ENCODE results near the gene NPL. TPM values are rescaled to one million over a fixed set of nuclear protein-coding genes. Genes with fewer than 3 reads are reported as not detected.

The NPL gene
- total RNA-seq, 1 experiment from 2014 or later = 2.4 TPM

DNA sequence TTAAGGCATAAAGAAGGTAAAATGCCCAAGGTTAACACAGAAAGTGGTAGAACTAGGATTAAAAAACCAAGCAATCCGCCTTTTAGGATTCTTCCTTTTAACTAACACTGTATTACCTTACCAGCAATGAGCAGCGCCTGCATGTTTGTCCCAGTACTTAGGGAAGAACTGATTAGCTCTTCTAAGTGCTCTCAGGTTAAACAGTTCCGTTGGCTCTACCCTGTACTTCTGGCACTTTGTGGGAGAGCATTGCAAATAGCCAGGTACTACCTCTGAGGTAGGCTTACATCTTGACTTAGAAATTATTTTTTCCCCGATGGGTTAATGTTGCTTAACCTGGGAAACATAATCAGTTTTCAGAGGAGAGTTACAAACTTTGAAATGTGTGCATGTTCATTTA lies 71.1 kb downstream of the NPL start:
- Histone ChIP-seq H4K20me1 (ENCODE audit: control insufficient read depth, insufficient read depth, insufficient read length) (no peaks in the 10 kb centered on the region), H3K79me1 (ENCODE audit: insufficient read depth, low read depth, low read length, poor library complexity, severe bottlenecking) (peaks cover 6% of the 10 kb centered on the region), H2BK12ac (ENCODE audit: insufficient read length, low read depth, low read length) (no peak overlapping the region), H2BK20ac (ENCODE audit: low read depth, low read length, poor library complexity, severe bottlenecking) (no peak overlapping the region), H3T11ph (ENCODE audit: low read length) (no peak overlapping the region), H2AK5ac (ENCODE audit: insufficient read length, low read length) (no peak overlapping the region), H3K27me3 (ENCODE audit: insufficient read depth, low read length) (no peaks in the 10 kb centered on the region), H3K27ac (ENCODE audit: insufficient read length, low read depth, low read length) (no peak overlapping the region), H4K91ac (ENCODE audit: insufficient read length, low read depth, low read length) (no peak overlapping the region), H4K5ac (ENCODE audit: insufficient read length, low read depth, low read length) (no peak overlapping the region), H3K4ac (ENCODE audit: low read depth, low read length) (no peak overlapping the region), H4K8ac (replicated peaks; ENCODE audit: insufficient read length, low read depth, low read length) (no peak overlapping the region), H2AFZ (ENCODE audit: low read length) (no peak overlapping the region), H2BK15ac (ENCODE audit: low read depth, low read length) (no peak overlapping the region), H3K14ac (ENCODE audit: insufficient read depth, low read length) (no peak overlapping the region), H3K79me2 (ENCODE audit: insufficient read depth, low read length) (no peaks in the 10 kb centered on the region), H3K9me3 (ENCODE audit: control insufficient read depth, low read depth, low read length) (no peaks in the 10 kb centered on the region), H3K23ac (ENCODE audit: insufficient read length, low read depth, low read length) (no peak overlapping the region), H3K18ac (ENCODE audit: insufficient read length, low read depth, low read length) (no peak overlapping the region), H3K56ac (ENCODE audit: insufficient read length, low read depth, low read length) (no peak overlapping the region), H3K4me1 (ENCODE audit: insufficient read depth, low read length) (no peaks in the 10 kb centered on the region), H3K9ac (ENCODE audit: extremely low read depth, insufficient read length, low read length) (no peak overlapping the region), H3K23me2 (ENCODE audit: insufficient read length, low read depth, low read length, poor library complexity, severe bottlenecking) (no peaks in the 10 kb centered on the region), H2BK120ac (ENCODE audit: low read depth, low read length, poor library complexity, severe bottlenecking) (no peak overlapping the region), H2BK5ac (ENCODE audit: insufficient read length, low read length) (no peak overlapping the region), H3K4me2 (ENCODE audit: insufficient read depth, insufficient read length, low read length) (no peak overlapping the region)
- Mint-ChIP-seq H3K27me3 (ENCODE audit: low read depth) (no peaks in the 10 kb centered on the region), H3K36me3 (ENCODE audit: insufficient read depth in 1 of 3, low read depth in 3 of 3) (peaks cover 73 to 100% (median 94%) of the 10 kb centered on the region in 3 experiments; a peak in 6 of 7 replicates), H3K27ac (no peak overlapping the region), H3K9me3 (no peaks in the 10 kb centered on the region), H3K4me1 (no peaks in the 10 kb centered on the region), H3K4me3 (no peak overlapping the region)
- no peak for DNase-seq
- no CpG with 5 or more reads among the region's 4 CpGs for WGBS (ENCODE audit: extremely low coverage, insufficient read length, low lambda C conversion rate)
- TF ChIP-seq CTCF (conservative IDR thresholded peaks at IDR 0.05) = no peak
